Nephron progenitor cell (in vitro differentiated cells): Measurements from ENCODE around the gene HHATL.

Experiments
- DNase-seq: peaks from one replicate; pipeline ENCODE4 v3.0.0; 2021
- H3K27ac Mint-ChIP-seq: 2 replicates; pipeline ENCODE4 v1.8.0; 2021; ENCODE audit warnings: mild to moderate bottlenecking, moderate library complexity, mixed read lengths
- H3K27me3 Mint-ChIP-seq: 2 replicates; pipeline ENCODE4 v1.8.0; 2021; ENCODE audit warnings: mild to moderate bottlenecking, low read depth, mixed read lengths; ENCODE audit not compliant: poor library complexity
- H3K36me3 Mint-ChIP-seq: 2 replicates; pipeline ENCODE4 v1.8.0; 2021; ENCODE audit warnings: low read depth, mixed read lengths
- H3K4me1 Mint-ChIP-seq: 2 replicates; pipeline ENCODE4 v1.8.0; 2021; ENCODE audit warnings: mixed read lengths
- H3K4me3 Mint-ChIP-seq: 2 replicates; pipeline ENCODE4 v1.8.0; 2021; ENCODE audit warnings: mild to moderate bottlenecking, moderate library complexity, mixed read lengths
- H3K9me3 Mint-ChIP-seq: 2 replicates; pipeline ENCODE4 v1.8.0; 2021; ENCODE audit warnings: mild to moderate bottlenecking, moderate library complexity, mixed read lengths
- CTCF ChIP-seq: fragments of 200-600 bp; sonication (generic); IDR thresholded peaks from 2 replicates; pipeline ENCODE4 v1.5.0; 2021; ENCODE audit warnings: antibody characterized with exemption

HHATL gene

GRCh38 chr3:42694366-42694765 is 8.2 kb downstream of the HHATL start:
- Mint-ChIP-seq H3K36me3 (no peaks in the 10 kb centered on the region), H3K4me3 (no peak overlapping the region), H3K27me3 (peaks cover 14% of the 10 kb centered on the region), H3K9me3 (no peaks in the 10 kb centered on the region), H3K4me1 (no peaks in the 10 kb centered on the region), H3K27ac (no peak overlapping the region)
- no peak for DNase-seq
- TF ChIP-seq CTCF = no peak

GRCh38 chr3:42693530-42693930 is 9.1 kb downstream of the HHATL start:
- TF ChIP-seq CTCF = no peak
- Mint-ChIP-seq H3K4me3 (no peak overlapping the region), H3K4me1 (no peaks in the 10 kb centered on the region), H3K27me3 (peaks cover 17% of the 10 kb centered on the region), H3K9me3 (no peaks in the 10 kb centered on the region), H3K36me3 (no peaks in the 10 kb centered on the region), H3K27ac (no peak overlapping the region)
- DNase-seq = no peak

- no peak for DNase-seq
- Mint-ChIP-seq H3K9me3 (no peaks in the 10 kb centered on the region), H3K36me3 (no peaks in the 10 kb centered on the region), H3K27ac (no peak overlapping the region), H3K27me3 (peaks cover 17% of the 10 kb centered on the region), H3K4me1 (no peaks in the 10 kb centered on the region), H3K4me3 (no peak overlapping the region)
- TF ChIP-seq CTCF = no peak
Measured at GRCh38 chr3:42692667-42693529, 9.7 kb downstream of the HHATL start.

GRCh38 chr3:42691816-42692666 is 10.6 kb downstream of the HHATL start:
- TF ChIP-seq CTCF = no peak
- Mint-ChIP-seq H3K4me1 (no peaks in the 10 kb centered on the region), H3K4me3 (no peak overlapping the region), H3K27ac (no peak overlapping the region), H3K9me3 (no peaks in the 10 kb centered on the region), H3K27me3 (peaks cover 18% of the 10 kb centered on the region), H3K36me3 (no peaks in the 10 kb centered on the region)
- DNase-seq = no peak

- Mint-ChIP-seq H3K4me1 (no peaks in the 10 kb centered on the region), H3K27me3 (peaks cover 19% of the 10 kb centered on the region), H3K36me3 (no peaks in the 10 kb centered on the region), H3K9me3 (no peaks in the 10 kb centered on the region), H3K27ac (no peak overlapping the region), H3K4me3 (no peak overlapping the region)
- DNase-seq = no peak
- TF ChIP-seq CTCF = no peak
Measured at GRCh38 chr3:42690766-42691680, 11.6 kb downstream of the HHATL start.
